Astrocyte (in vitro differentiated cells and primary cell): ENCODE data around the gene EMC10. TPM values are rescaled to one million over a fixed set of nuclear protein-coding genes. Genes with fewer than 3 reads are reported as not detected.

ENCODE experiments used
- DNase-seq: peaks from one replicate; pipeline ENCODE4 v3.0.0-alpha.2; 2010; ENCODE audit warnings: low read depth
- FAIRE-seq: peaks from 2 replicates; lab custom pipeline; 2011; peaks lifted over from hg19 to GRCh38; lab: Jason Lieb, UNC
- H2AFZ ChIP-seq: 2 replicates; pipeline ENCODE4 v1.6.0; 2012; ENCODE audit warnings: low read depth, low read length, inconsistent platforms
- H3K27ac ChIP-seq: 2 replicates; pipeline ENCODE4 v1.5.1; 2011; ENCODE audit warnings: low read depth, low read length, inconsistent platforms
- H3K27me3 ChIP-seq: 2 replicates; pipeline ENCODE4 v1.6.0; 2011; ENCODE audit warnings: low read length, inconsistent platforms; ENCODE audit not compliant: insufficient read depth
- H3K36me3 ChIP-seq: 2 replicates; pipeline ENCODE4 v1.5.1; 2011; ENCODE audit warnings: low read length, inconsistent platforms; ENCODE audit not compliant: insufficient read depth
- H3K4me1 ChIP-seq: 2 replicates; pipeline ENCODE4 v1.5.1; 2011; ENCODE audit warnings: low read length, inconsistent platforms; ENCODE audit not compliant: insufficient read depth
- H3K4me2 ChIP-seq: 2 replicates; pipeline ENCODE4 v1.6.0; 2012; ENCODE audit warnings: low read length, inconsistent platforms
- H3K4me3 ChIP-seq: 2 replicates; pipeline ENCODE4 v1.5.1; 2011; ENCODE audit warnings: low read depth, mild to moderate bottlenecking, low read length, inconsistent platforms; ENCODE audit not compliant: insufficient read depth
- H3K79me2 ChIP-seq: 2 replicates; pipeline ENCODE4 v1.6.0; 2012; ENCODE audit warnings: mild to moderate bottlenecking, low read length, inconsistent platforms; ENCODE audit not compliant: insufficient read depth
- H3K9ac ChIP-seq: 2 replicates; pipeline ENCODE4 v1.6.0; 2012; ENCODE audit warnings: mild to moderate bottlenecking, low read length, inconsistent platforms
- H3K9me3 ChIP-seq: 2 replicates; pipeline ENCODE4 v1.5.1; 2012; ENCODE audit warnings: low read depth, mild to moderate bottlenecking, low read length, inconsistent platforms; ENCODE audit not compliant: insufficient read depth
- H4K20me1 ChIP-seq: 2 replicates; pipeline ENCODE4 v1.6.0; 2012; ENCODE audit warnings: low read length, inconsistent platforms; ENCODE audit not compliant: insufficient read depth
- H3K27ac Mint-ChIP-seq: one replicate; pipeline ENCODE4 v1.8.0; 2021; ENCODE audit warnings: mild to moderate bottlenecking, mixed read lengths; ENCODE audit not compliant: unreplicated experiment
- H3K27me3 Mint-ChIP-seq: one replicate; pipeline ENCODE4 v1.8.0; 2021; ENCODE audit warnings: low read depth, mixed read lengths; ENCODE audit not compliant: unreplicated experiment
- H3K36me3 Mint-ChIP-seq: one replicate; pipeline ENCODE4 v1.8.0; 2021; ENCODE audit warnings: low read depth, mixed read lengths; ENCODE audit not compliant: unreplicated experiment
- H3K4me1 Mint-ChIP-seq: one replicate; pipeline ENCODE4 v1.8.0; 2021; ENCODE audit warnings: low read depth, mixed read lengths; ENCODE audit not compliant: unreplicated experiment
- H3K4me3 Mint-ChIP-seq: one replicate; pipeline ENCODE4 v1.8.0; 2021; ENCODE audit warnings: mild to moderate bottlenecking, moderate library complexity, mixed read lengths; ENCODE audit not compliant: unreplicated experiment
- H3K9me3 Mint-ChIP-seq: one replicate; pipeline ENCODE4 v1.8.0; 2021; ENCODE audit warnings: mild to moderate bottlenecking, mixed read lengths; ENCODE audit not compliant: unreplicated experiment
- CTCF ChIP-seq: IDR thresholded peaks from 2 replicates; pipeline ENCODE4 v1.5.1; 2011; ENCODE audit warnings: low read depth, mild to moderate bottlenecking, inconsistent platforms, low read length, moderate library complexity; ENCODE audit not compliant: insufficient read depth
- EZH2 ChIP-seq: IDR thresholded peaks from 2 replicates; pipeline ENCODE4 v1.6.1; 2012; ENCODE audit warnings: mild to moderate bottlenecking, low read length, inconsistent platforms; ENCODE audit not compliant: insufficient read depth
- total RNA-seq: library from RNA; stranded (reverse); gene quantifications from 2 replicates; pipeline ENCODE4 v1.2.1, GENCODE V29; 2021

The EMC10 gene
- total RNA-seq, 1 donor from 2014 or later, result not detected

DNA sequence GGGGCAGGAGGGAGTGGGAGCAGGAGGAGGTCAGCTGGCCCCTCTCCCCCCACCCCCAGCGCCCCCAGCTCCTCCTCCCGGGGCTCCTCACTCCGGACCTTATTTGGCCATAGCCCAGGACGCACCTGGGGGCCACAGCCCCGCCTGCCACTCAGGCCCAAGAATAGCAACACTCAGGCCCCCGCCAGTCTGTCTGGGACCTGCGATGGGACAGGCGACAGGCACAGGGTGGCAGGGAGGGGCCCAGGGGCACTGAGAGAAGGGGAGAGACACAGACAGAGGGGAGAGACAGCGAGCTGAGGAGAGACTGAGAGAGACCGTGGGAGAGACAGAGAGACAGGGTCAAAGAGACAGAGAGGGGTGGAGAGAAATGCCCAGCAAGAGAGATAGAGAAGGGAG is 24.4 kb downstream of the EMC10 start:
- Histone ChIP-seq H4K20me1 (no peaks in the 10 kb centered on the region), H3K79me2 (no peaks in the 10 kb centered on the region), H3K27ac (no peak overlapping the region), H3K4me2 (no peak overlapping the region), H3K4me1 (no peaks in the 10 kb centered on the region), H3K4me3 (no peak overlapping the region), H3K36me3 (no peaks in the 10 kb centered on the region), H3K9me3 (no peaks in the 10 kb centered on the region), H3K9ac (no peak overlapping the region), H3K27me3 (peaks cover 4% of the 10 kb centered on the region), H2AFZ (no peak overlapping the region)
- H3K9me3 Mint-ChIP-seq, result peaks cover 14% of the 10 kb centered on the region
- no peaks in the 10 kb centered on the region for H3K4me1 Mint-ChIP-seq
- no peaks in the 10 kb centered on the region for H3K36me3 Mint-ChIP-seq
- no peaks in the 10 kb centered on the region for H3K27me3 Mint-ChIP-seq
- FAIRE-seq (no peak), DNase-seq (no peak)
- TF ChIP-seq EZH2, result no peak
- TF ChIP-seq CTCF, result no peak
- no peak overlapping the region for H3K4me3 Mint-ChIP-seq
- no peak overlapping the region for H3K27ac Mint-ChIP-seq

GRCh38 chr19:50501186-50501567 is 24.9 kb downstream of the EMC10 start:
- Histone ChIP-seq H3K27me3 (peaks cover 4% of the 10 kb centered on the region), H3K36me3 (no peaks in the 10 kb centered on the region), H3K4me3 (no peak overlapping the region), H3K9me3 (no peaks in the 10 kb centered on the region), H2AFZ (no peak overlapping the region), H3K4me2 (no peak overlapping the region), H3K9ac (no peak overlapping the region), H4K20me1 (no peaks in the 10 kb centered on the region), H3K4me1 (no peaks in the 10 kb centered on the region), H3K27ac (no peak overlapping the region), H3K79me2 (no peaks in the 10 kb centered on the region)
- no peak for FAIRE-seq
- H3K4me3 Mint-ChIP-seq, result no peak overlapping the region
- no peak overlapping the region for H3K27ac Mint-ChIP-seq
- no peaks in the 10 kb centered on the region for H3K36me3 Mint-ChIP-seq
- peaks cover 11% of the 10 kb centered on the region for H3K9me3 Mint-ChIP-seq
- no peak for TF ChIP-seq EZH2
- no peak for TF ChIP-seq CTCF
- no peaks in the 10 kb centered on the region for H3K4me1 Mint-ChIP-seq
- DNase-seq, result no peak
- no peaks in the 10 kb centered on the region for H3K27me3 Mint-ChIP-seq

DNA sequence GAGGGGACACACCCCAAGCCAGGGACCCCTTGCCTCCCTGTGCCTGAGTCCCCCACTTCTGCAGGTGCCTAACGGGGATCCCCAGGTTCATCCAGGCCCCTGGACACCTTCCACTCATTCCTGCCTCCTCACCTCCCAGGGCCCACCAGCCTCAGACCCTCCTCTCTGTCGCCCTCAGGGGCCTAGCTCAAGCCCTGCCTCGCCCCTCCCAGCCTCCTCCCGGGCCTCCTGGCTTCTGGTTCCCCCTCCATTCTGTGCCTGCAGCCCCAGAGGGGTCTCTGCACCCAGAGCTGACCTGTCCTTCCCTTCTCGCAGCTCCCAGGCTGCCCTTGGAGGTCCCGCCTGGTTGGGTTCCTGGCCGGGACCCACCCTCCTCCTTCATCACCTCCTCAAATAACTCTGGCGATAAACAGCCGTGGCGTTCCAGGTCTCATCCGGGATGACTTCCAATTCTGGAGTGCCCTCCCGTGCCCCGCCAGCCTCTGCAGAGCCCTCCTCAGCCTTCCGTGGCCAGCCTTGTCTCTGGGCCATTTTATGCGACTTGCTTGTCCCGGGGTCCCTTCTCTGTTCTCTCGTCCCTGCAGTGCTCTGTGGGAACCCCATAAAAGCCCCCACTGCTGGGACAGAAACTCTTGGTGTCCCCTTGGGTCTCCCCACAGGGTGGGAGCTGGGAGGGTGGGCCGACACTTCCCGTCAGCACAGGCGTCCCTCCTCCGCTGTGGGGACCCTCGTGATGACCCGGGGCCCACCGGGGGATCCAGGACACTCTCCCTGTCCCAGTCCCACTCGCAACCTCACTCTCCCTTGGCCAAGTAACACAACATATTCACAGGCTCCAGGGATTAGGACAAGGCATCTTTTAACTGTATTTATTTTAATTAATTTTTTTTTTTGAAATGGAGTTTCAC is 25.5 kb downstream of the EMC10 start:
- TF ChIP-seq CTCF (no peak), EZH2 (no peak)
- no peak for FAIRE-seq
- peaks cover 11% of the 10 kb centered on the region for H3K9me3 Mint-ChIP-seq

More for the DNA sequence above, 25.5 kb downstream of the EMC10 start:
- no peaks in the 10 kb centered on the region for H3K36me3 Mint-ChIP-seq
- Histone ChIP-seq H3K4me3 (no peak overlapping the region), H3K9ac (no peak overlapping the region), H2AFZ (no peak overlapping the region), H3K4me2 (no peak overlapping the region), H3K27ac (no peak overlapping the region), H3K27me3 (peaks cover 4% of the 10 kb centered on the region), H3K4me1 (no peaks in the 10 kb centered on the region), H3K9me3 (no peaks in the 10 kb centered on the region), H3K79me2 (no peaks in the 10 kb centered on the region), H3K36me3 (no peaks in the 10 kb centered on the region), H4K20me1 (no peaks in the 10 kb centered on the region)
- H3K4me1 Mint-ChIP-seq, result no peaks in the 10 kb centered on the region
- no peak overlapping the region for H3K27ac Mint-ChIP-seq
- H3K4me3 Mint-ChIP-seq, result no peak overlapping the region
- DNase-seq, result no peak
- H3K27me3 Mint-ChIP-seq, result no peaks in the 10 kb centered on the region
